Left cardiac atrium (tissue), 4 donors: ENCODE results near the gene PTPRN2. TPM values are rescaled to one million over a fixed set of nuclear protein-coding genes. Genes with fewer than 3 reads are reported as not detected.
"Not testable (repeated sequence)": the region's sequence is repeated elsewhere in the genome, so short reads cannot be mapped to it uniquely, and the experiment has no call there.

Source experiments
- ATAC-seq, 2 donors: fragments of 200-7000 bp; cut with Tn5 transposase; one replicate each; pipeline ENCODE4 v1.9.1; 2020; ENCODE audit warnings: mild to moderate bottlenecking in 2 of 2, moderate library complexity in 2 of 2
- DNase-seq: peaks from one replicate; pipeline ENCODE4 v3.0.0-alpha.2; 2020
- intact Hi-C, 2 donors: fragments of 100-400 bp; cut with DNase I; formaldehyde crosslinking; loops; one replicate each; pipeline versions ENCODE4 v1.14.1 to v1.15.1; 2022 to 2023
- total RNA-seq, 2 donors: library from RNA; stranded (reverse); fragmentation: NEBNext Ultra II Directional; extraction: Animal tissue kit (Norgen Biotek cat#: 25700); gene quantifications; one replicate each; pipeline ENCODE4 v1.2.1, GENCODE V29; 2021
- donor health status: DM: no; HTN: yes; CAD: no.
- donor health status: DM: no; HTN: yes; CAD: no; lungs with severe emphysema.
- donor health status: DM: yes; HTN: yes; CAD: no.
- donor health status: Dilated cardiomyopathy.

PTPRN2 gene
- total RNA-seq, 2 donors from 2014 or later = 1.9 to 2.3 TPM

- no peak for DNase-seq
- ATAC-seq = no peak
- intact Hi-C loops = no loop called here
Observed at GRCh38 chr7:157849726-157850125, 737.9 kb downstream of the PTPRN2 start.

DNA sequence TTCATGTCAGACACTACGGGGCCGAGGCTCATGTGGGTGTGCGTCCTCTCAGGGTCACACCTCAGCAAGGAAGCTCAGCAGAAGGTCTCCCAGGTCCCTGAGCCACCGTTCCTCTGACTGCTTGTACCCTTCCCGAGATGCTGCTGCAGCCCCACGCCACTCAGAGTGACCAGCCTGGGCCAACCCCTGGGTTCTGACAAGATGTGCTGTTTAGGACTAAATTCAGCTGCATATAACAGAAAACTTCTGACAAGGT lies 738.4 kb downstream of the PTPRN2 start:
- ATAC-seq = no peak
- no peak for DNase-seq
- intact Hi-C loops = no loop called here

DNA sequence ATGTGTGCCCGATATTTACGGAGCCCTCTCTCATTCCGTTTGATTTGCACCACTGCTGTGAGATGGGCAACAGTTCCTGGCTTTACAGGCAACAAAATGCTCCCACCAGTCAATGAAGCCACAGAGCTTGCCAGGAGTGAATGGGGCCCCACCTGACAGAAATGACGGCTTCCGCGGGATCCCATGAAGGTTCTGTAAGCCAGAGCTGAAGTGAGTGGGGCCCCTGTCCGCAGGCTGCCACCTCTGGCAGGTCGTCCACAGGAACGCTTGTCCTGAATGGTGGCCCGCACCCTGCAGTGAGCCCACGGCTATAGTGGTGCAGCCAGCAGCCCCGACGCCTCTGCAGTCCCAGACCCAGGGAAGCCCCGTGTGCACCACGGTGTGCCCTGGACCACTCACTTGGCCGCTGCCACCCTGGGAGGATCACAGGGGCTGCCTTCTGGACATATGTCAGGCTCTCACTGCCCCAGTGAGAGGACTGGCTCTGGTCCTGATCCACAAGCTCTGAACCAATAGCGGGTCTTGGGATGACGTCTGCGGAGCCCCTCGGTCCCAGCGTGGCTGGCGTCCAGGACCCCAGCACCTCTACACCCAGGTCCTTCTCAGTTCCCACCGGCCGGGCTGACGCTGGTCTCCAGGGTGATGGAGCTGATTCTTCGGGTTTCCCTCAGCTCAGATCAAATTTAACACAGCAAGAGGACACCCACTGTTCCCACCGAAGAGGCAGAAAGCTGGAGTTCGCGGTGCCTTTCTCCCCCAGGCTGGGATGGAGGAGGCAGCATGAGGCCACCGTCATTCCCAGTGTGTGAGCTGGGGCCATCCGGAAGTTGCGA lies 738.9 kb downstream of the PTPRN2 start:
- DNase-seq (no peak), ATAC-seq (no peak)
- intact Hi-C loops = no loop called here

- intact Hi-C loops, DNase-seq, ATAC-seq: not testable (repeated sequence)
Observed at GRCh38 chr7:157847756-157848487, 739.7 kb downstream of the PTPRN2 start.

DNA sequence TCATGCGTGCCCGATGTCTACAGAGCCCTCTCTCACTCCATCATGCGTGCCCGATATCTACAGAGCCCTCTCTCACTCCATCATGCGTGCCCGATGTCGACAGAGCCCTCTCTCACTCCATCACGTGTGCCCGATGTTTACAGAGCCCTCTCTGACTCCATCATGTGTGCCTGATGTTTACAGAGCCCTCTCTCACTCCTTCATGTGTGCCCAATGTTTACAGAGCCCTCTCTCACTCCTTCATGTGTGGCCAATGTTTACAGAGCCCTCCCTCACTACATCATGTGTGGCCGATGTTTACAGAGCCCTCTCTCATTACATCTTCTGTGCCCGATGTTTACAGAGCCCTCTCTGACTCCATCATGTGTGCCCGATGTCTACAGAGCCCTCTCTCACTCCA lies 740.9 kb downstream of the PTPRN2 start:
- ATAC-seq, DNase-seq, intact Hi-C loops: not testable (repeated sequence)

- intact Hi-C loops = no loop called here
- ATAC-seq (no peak), DNase-seq (no peak)
Observed at GRCh38 chr7:157846271-157846670, 741.4 kb downstream of the PTPRN2 start.

- ATAC-seq (no peak), DNase-seq (no peak)
- intact Hi-C loops = no loop called here
Observed at GRCh38 chr7:157845203-157845835, 742.3 kb downstream of the PTPRN2 start.

- DNase-seq (no peak), ATAC-seq (no peak)
- intact Hi-C loops = no loop called here
Observed at GRCh38 chr7:157844611-157845010, 743.0 kb downstream of the PTPRN2 start.

DNA sequence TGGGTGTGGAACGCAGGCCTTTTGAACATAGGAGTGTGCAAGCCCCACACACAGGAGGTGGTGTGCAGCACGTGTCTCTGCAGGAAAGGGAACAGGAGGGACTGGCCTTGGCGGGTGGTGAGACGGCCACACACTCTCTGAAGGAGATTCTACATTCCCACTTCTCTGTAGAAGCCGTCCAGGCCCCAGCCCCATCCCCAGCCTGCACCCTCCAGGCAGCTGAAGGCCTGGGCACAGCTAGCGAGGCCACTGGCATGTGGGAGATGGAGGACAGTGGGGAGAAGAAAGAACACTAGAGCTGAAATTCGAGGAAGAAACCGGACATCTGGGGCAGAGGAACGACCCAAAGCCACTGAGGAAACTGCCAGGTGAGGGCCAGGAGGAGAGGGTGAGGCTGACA lies 743.5 kb downstream of the PTPRN2 start:
- ATAC-seq (no peak), DNase-seq (no peak)
- intact Hi-C loops = no loop called here

GRCh38 chr7:157843336-157844140 lies 744.1 kb downstream of the PTPRN2 start:
- intact Hi-C loops = no loop called here
- no peak for DNase-seq

DNA sequence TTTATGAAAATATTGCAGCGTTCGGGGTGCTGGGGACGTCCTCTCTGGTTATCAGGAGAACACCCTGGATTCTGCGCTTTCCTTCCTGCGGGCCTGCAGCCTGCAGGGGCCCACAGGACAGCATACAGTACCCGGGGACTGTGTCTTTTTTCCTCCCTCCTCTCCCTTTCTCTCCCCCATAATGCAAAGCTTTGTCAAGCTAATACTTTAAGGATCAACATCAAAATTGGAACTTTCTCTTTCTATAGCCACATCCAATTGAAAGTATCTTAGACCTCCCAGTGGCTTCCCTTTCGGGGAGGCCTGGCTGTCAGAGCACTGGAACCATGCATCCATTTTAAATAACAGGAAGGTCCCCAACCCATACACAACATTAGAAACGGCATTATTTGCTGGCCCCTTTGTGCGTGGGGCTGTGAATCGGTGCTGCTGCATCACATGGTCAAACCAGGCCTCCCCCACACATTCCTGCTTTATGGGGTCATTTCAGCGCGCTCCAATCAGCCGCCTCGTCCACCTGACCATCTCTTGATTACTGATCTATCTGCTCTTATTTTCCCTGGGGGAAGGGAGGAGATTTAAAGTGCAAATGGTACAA lies 745.8 kb downstream of the PTPRN2 start:
- intact Hi-C loops = no loop called here
- DNase-seq = no peak
- ATAC-seq = no peak

More at GRCh38 chr7:157843336-157844140, 744.1 kb downstream of the PTPRN2 start:
- no peak for ATAC-seq

- DNase-seq (no peak), ATAC-seq (no peak)
- intact Hi-C loops = no loop called here
Observed at GRCh38 chr7:157840914-157841772, 746.5 kb downstream of the PTPRN2 start.

DNA sequence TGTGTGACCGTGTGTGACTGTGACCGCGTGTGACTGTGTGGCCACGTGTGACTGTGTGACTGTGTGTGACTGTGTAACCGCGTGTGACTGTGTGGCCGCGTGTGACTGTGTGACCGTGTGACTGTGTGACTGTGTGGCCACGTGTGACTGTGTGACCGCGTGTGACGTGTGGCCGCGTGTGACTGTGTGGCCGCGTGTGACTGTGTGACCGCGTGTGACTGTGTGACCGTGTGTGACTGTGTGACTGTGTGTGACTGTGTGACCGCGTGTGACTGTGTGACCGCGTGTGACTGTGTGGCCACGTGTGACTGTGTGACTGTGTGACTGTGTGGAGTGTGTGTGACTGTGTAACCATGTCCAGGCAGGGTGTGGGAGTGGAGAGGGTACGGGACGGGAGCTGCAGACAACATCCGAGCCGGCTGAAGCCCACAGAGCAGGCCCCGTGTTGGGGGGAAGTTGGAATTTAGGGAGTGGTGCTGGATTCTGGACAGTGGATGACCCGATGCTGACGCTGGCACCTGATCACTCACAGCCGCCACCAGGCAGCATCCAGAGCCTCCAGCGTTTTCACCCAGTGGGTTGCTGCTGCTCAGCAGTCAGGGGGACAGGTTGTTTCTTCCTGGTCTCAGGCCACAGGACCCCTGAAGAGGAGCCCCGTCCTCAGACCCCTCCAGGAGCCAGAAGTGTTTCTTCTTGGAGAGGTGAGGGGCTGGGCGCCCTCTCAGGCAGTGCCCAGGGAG lies 747.3 kb downstream of the PTPRN2 start:
- DNase-seq (no peak), ATAC-seq (no peak)
- intact Hi-C loops = no loop called here

- ATAC-seq = no peak
- intact Hi-C loops = no loop called here
- DNase-seq = no peak
Observed at GRCh38 chr7:157839672-157840167, 747.9 kb downstream of the PTPRN2 start.

DNA sequence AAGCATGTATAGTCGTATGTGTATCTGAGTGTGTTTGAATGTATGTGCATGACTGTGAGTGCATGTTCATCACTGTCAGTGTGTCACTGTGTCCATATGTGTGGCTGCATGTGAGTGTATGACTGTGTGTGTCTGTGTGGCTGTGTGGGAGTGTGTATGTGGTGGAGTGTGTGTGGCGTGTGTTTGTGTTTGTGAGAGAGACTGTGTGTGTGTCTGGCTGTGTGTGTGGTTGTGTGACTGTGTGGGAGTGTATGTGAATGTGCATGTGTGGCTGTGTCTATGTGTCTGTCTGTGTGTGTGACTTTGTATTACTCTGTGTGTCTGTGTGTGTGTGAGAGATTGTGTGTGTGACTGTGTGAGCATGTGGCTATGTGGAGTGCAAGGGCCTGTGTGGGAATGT lies 748.4 kb downstream of the PTPRN2 start:
- ATAC-seq = no peak
- intact Hi-C loops = no loop called here
- DNase-seq = no peak

- intact Hi-C loops = no loop called here
- DNase-seq = no peak
- no peak for ATAC-seq
Observed at GRCh38 chr7:157837561-157837960, 750.1 kb downstream of the PTPRN2 start.

- no peak for DNase-seq
- intact Hi-C loops = no loop called here
- no peak for ATAC-seq
Observed at GRCh38 chr7:157837047-157837446, 750.6 kb downstream of the PTPRN2 start.
